ENCODE data around the gene FRMD1.

DNA sequence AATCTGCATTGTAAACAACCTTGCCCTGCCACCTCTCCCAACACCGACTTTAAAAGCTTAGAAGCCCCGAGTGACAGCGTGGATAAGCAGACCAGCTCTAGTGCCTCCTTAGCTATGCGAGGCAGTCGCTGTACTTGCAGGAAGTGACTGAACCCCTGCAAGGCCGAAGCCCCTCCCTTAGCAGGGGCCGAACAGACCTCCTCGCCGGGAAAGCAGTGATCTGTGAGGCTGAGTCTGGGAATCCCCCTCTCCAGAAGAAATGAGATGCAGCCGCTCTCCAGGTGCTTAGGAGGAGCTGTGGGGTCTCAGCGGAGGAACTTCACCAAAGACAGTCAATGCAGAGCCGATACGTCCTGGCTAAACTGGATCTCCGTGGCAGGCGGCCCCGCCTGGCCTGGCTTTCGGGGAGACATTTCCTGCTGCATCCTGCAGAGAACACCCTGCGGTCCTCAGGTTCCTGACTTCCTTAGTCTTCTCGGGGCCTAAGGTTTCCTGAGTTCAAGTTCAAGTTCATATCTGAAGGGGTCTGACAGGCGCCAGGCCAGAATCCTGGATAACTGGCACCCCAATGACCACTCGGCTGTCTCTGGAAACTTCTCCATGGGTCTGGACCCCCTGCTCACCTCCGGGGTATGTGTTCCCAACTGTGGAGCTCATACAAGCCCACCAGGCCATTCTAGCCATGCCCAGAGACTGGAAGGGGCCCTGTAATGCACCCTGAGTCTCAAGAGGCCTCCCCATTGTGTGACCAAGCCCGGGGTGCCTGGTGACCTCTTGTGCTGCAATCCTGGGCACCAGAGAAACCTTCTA, 20.4 kb upstream of the FRMD1 start:
- TF ChIP-seq EZH2 (IDR thresholded peaks at IDR 0.05) (no peak), POLR2AphosphoS5 (IDR thresholded peaks at IDR 0.05; ENCODE audit: borderline replicate concordance, low read depth, low read length) (no peak)
